Body of pancreas (tissue), 4 donors: ENCODE data around the gene ARHGAP26.

ENCODE experiments used
- CTCF ChIP-seq, 7 experiments: fragments of 450-650 bp in 4 of 7; fragments of 200-600 bp in 3 of 7; sonication (generic) in 3 of 7; IDR thresholded peaks; one replicate each; pipeline ENCODE4 v1.5.1; 2016 to 2019; ENCODE audit warnings: antibody characterized with exemption in 7 of 7
- POLR2A ChIP-seq, 3 donors: fragments of 450-650 bp; IDR thresholded peaks; one replicate each; pipeline ENCODE4 v1.6.1; 2016; ENCODE audit warnings: antibody characterized with exemption in 3 of 3, mild to moderate bottlenecking in 2 of 3

DNA sequence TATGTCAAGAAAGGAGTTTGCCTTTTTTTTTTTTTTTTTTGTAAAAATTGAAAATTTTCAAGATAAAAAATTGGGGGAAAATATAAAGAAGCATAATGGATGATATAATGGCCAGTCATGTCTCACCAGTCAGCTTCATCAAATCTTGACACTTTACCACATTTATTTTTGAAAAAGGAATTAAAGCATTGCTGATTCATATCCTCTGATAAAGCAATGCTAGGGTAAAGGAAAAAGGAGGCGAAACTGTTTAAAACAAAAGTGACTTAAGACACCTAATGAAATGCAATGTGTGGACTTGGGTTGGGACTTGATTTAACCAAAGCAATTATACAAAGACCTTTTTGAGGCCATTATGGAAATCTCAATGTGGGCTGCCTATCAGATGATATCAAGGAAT lies 208.5 kb downstream of the ARHGAP26 start:
- TF ChIP-seq CTCF (IDR thresholded peaks at IDR 0.05), result no peak
- TF ChIP-seq POLR2A (IDR thresholded peaks at IDR 0.05), result no peak
